ENCODE measurements around the gene DEGS2. TPM values are rescaled to one million over a fixed set of nuclear protein-coding genes. Genes with fewer than 3 reads are reported as not detected.

Gene DEGS2
- total RNA-seq, 3 donors from 2014 or later = 1.1 to 12.0 (median 10.2) TPM

DNA sequence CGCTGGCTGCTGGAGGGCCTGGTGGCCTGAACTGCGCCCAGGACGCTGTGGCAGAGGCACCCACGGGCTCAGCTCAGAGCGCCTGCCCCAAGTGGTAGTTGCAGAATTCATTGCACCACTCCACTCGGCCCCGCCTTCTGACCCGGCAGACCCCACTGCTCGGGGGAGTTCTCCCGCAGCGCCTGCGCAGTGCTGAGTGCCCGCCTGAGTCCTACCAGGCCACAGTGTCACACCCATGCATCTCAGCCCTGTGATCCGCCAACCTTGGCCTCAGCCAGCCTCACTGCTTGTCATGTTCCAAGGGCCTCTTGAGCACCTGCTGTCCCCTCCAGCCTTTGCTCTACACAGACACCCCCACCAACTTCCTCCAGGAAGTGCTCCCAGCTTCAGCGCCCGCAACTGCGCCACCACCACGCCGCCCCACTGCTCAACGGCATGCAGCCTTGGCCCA, 12.2 kb downstream of the DEGS2 start:
- Histone ChIP-seq H3K4me1 (peaks cover 13 to 30% of the 10 kb centered on the region in 2 donors), H3K36me3 (no peaks in the 10 kb centered on the region), H3K27ac (no peak overlapping the region), H3K27me3 (no peaks in the 10 kb centered on the region), H3K4me3 (no peak overlapping the region), H3K9me3 (no peaks in the 10 kb centered on the region)
- intact Hi-C loops (cut with DNase I; ENCODE audit: low total_unique reads) = no loop called here
- TF ChIP-seq POLR2A (IDR thresholded peaks at IDR 0.05) (no peak), POLR2AphosphoS5 (IDR thresholded peaks at IDR 0.05) (no peak)
- TF ChIP-seq, protein P1, sequence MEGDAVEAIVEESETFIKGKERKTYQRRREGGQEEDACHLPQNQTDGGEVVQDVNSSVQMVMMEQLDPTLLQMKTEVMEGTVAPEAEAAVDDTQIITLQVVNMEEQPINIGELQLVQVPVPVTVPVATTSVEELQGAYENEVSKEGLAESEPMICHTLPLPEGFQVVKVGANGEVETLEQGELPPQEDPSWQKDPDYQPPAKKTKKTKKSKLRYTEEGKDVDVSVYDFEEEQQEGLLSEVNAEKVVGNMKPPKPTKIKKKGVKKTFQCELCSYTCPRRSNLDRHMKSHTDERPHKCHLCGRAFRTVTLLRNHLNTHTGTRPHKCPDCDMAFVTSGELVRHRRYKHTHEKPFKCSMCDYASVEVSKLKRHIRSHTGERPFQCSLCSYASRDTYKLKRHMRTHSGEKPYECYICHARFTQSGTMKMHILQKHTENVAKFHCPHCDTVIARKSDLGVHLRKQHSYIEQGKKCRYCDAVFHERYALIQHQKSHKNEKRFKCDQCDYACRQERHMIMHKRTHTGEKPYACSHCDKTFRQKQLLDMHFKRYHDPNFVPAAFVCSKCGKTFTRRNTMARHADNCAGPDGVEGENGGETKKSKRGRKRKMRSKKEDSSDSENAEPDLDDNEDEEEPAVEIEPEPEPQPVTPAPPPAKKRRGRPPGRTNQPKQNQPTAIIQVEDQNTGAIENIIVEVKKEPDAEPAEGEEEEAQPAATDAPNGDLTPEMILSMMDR (IDR thresholded peaks at IDR 0.05) = no peak
- DNase-seq (ENCODE audit: low spot score in 2 of 2) = no peak

DNA sequence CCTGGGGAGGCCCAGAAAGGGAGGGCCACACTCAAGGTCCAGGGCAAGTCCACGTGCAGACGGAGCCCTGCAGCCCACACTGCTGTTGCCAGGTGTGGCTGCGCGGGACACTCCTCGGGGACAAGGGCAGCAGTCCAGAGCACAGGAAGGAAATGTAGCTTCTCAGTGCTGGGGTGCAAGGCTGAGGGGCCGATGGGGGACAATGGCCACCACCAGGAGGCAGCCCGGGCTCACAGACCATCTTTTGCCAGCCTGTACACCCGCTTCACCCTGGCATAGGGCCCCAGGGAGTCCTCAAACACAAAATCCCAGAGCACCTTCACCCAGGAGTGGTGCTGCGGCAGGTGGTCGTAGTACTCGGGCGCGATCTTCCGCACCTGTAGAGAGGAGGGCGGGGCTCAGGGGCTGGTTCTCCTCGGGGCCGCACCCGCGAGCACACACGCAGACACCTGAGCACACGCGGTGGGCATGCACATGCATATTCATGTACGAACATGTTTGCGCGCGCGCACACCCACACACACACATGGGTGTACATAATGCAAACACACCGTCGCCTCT, 12.8 kb downstream of the DEGS2 start:
- peaks cover 13 to 29% of the 10 kb centered on the region in 2 donors for H3K4me1 ChIP-seq
- H3K4me3 ChIP-seq = no peak overlapping the region
- no peaks in the 10 kb centered on the region for H3K36me3 ChIP-seq
- no peaks in the 10 kb centered on the region for H3K27me3 ChIP-seq
- DNase-seq (ENCODE audit: low spot score in 2 of 2) = no peak
- intact Hi-C loops (cut with DNase I; ENCODE audit: low total_unique reads) = no loop called here
- TF ChIP-seq POLR2AphosphoS5 (IDR thresholded peaks at IDR 0.05) (no peak), POLR2A (IDR thresholded peaks at IDR 0.05) (no peak)
- TF ChIP-seq, protein P1 (IDR thresholded peaks at IDR 0.05) = no peak
- no peaks in the 10 kb centered on the region for H3K9me3 ChIP-seq
- H3K27ac ChIP-seq = no peak overlapping the region

DNA sequence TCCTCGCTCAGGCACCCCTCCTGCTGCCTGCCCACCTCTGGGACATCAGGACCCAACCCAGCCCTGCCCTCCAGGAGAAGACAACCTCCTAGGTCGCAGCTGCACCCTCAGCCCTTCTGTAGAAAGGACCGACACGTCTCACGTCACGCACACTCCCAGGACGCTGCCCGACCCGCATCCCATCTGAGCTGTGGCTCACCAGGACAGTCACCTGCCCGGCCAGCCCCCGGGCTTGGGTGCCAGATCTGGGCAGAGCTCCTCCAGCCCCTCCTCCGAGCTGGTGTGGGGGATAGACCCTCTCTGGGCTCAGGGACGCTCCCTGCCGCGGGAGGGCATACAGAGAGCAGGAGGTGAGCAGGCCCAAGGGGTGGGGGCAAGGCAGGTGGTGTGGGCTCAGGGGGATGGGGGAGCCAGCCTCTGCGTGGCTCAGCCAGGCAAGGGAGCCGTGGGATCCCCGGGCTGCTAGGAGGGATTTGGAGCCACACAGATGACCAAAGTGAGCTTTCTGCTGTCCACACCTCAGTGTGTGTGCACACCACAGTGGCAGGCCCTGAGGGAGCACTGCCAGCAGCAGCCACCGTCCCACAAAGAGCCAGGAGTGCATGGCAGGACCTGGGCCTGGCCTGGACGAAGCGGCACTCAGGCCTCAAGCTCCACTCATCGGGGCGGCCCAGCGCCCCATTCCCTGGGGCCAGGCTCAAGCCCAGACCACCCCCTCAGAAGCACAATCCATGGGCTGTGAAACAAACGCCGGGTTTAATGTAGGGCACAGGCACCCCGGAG, 13.6 kb downstream of the DEGS2 start:
- intact Hi-C loops (cut with DNase I; ENCODE audit: low total_unique reads) = no loop called here
- Histone ChIP-seq H3K4me3 (no peak overlapping the region), H3K27me3 (no peaks in the 10 kb centered on the region), H3K27ac (peak overlapping the region; percentile 25 to 43), H3K9me3 (no peaks in the 10 kb centered on the region), H3K36me3 (no peaks in the 10 kb centered on the region), H3K4me1 (peaks cover 13 to 22% of the 10 kb centered on the region in 2 donors)
- TF ChIP-seq POLR2AphosphoS5 (IDR thresholded peaks at IDR 0.05) (no peak), POLR2A (IDR thresholded peaks at IDR 0.05) (no peak)
- TF ChIP-seq, protein P1 (IDR thresholded peaks at IDR 0.05) = no peak
- no peak for DNase-seq (ENCODE audit: low spot score in 2 of 2)

DNA sequence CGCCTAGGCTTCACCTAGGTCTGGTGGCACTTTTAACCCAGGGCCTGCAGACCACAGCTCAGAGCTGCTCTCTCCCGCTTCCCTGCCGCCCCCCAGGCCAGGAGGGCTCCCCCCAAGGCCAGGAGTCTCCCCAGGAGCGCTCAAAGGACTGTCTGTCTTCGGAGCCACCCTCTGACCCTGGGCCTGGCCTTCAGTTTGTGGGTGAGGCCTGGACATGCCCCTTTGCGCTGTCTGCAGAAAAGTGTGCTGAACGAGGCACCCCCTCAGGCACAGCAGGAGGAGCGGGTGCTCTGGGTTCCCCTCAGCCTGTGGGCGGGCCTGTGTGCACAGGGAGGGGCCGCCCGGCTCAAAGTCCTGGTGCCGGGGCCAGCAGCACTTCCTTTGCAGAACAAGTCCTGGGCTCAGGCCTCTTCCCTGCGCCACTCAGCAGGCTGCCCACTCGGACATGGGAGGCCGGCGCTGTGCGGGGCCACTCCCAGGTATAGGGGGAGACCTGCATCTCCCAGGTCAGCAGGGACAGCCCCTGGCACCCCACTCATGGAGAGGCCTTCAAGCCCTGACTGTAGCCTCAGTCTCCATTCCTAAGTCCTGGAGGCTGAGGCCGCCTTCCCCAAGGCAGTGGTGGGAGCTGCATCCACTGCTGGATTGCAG, 14.3 kb downstream of the DEGS2 start:
- TF ChIP-seq, protein P1 (IDR thresholded peaks at IDR 0.05) = no peak
- TF ChIP-seq POLR2AphosphoS5 (IDR thresholded peaks at IDR 0.05) = no peak
- TF ChIP-seq POLR2A (IDR thresholded peaks at IDR 0.05) = no peak
- peak overlapping the region; percentile 36 to 43 for H3K27ac ChIP-seq
- intact Hi-C loops (cut with DNase I; ENCODE audit: low total_unique reads) = no loop called here
- H3K27me3 ChIP-seq = no peaks in the 10 kb centered on the region
- no peak overlapping the region for H3K4me3 ChIP-seq
- no peaks in the 10 kb centered on the region for H3K9me3 ChIP-seq
- H3K36me3 ChIP-seq = no peaks in the 10 kb centered on the region
- DNase-seq (ENCODE audit: low spot score in 2 of 2) = no peak
- H3K4me1 ChIP-seq = peaks cover 13 to 14% of the 10 kb centered on the region in 2 donors

DNA sequence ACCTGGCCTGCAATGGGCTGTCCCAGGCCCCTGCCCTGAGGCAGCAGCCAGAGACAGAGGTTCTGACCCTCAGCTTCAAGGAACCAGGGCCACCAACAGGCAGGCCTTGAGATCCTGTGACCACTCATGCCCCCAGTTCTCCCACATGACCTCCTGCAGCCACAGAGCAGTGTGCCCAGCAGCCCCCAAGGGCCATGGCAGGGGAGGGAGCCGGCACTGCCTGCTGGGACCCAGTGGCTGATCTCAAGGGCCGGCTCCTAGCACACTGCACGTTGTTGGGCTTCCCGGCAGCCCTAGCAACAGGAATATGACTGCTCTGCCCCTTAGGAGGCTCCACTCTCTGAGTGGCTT, 14.8 kb downstream of the DEGS2 start:
- Histone ChIP-seq H3K9me3 (no peaks in the 10 kb centered on the region), H3K27me3 (no peaks in the 10 kb centered on the region), H3K36me3 (no peaks in the 10 kb centered on the region), H3K4me3 (no peak overlapping the region), H3K4me1 (peaks cover 11 to 12% of the 10 kb centered on the region in 2 donors), H3K27ac (peak overlapping the region; percentile 36 to 43)
- TF ChIP-seq POLR2AphosphoS5 (IDR thresholded peaks at IDR 0.05) (no peak), POLR2A (IDR thresholded peaks at IDR 0.05) (no peak)
- TF ChIP-seq, protein P1 (IDR thresholded peaks at IDR 0.05) = no peak
- DNase-seq (ENCODE audit: low spot score in 2 of 2) = no peak
- intact Hi-C loops (cut with DNase I; ENCODE audit: low total_unique reads) = no loop called here
